WTC11 (cell line): Measurements from ENCODE around the gene FAM107B.

Experiments used
- CREB1 ChIP-seq: sonication (generic); formaldehyde crosslinking; IDR thresholded peaks from 2 replicates; pipeline ENCODE4 v1.8.0; 2023; ENCODE audit warnings: mild to moderate bottlenecking, missing genetic modification reagents
- HMGA2 ChIP-seq: fragments of 250-450 bp; sonication (Bioruptor Pico); IDR thresholded peaks from 2 replicates; pipeline ENCODE4 v1.4.0; 2021; ENCODE audit warnings: mild to moderate bottlenecking, moderate library complexity
- NFYB ChIP-seq: sonication (generic); formaldehyde crosslinking; conservative IDR thresholded peaks from 2 replicates; pipeline ENCODE4 v1.8.0; 2022; ENCODE audit warnings: low read depth, missing genetic modification reagents
- NR1H2 ChIP-seq: sonication (generic); formaldehyde crosslinking; IDR thresholded peaks from 2 replicates; pipeline ENCODE4 v1.9.0; 2021; ENCODE audit warnings: mild to moderate bottlenecking, moderate library complexity, missing genetic modification reagents
- ZNF263 ChIP-seq: sonication (generic); formaldehyde crosslinking; IDR thresholded peaks from 2 replicates; pipeline ENCODE4 v1.8.1; 2022; ENCODE audit warnings: low read depth, mild to moderate bottlenecking, moderate library complexity, missing genetic modification reagents
- ZNF423 ChIP-seq: fragments of 250-450 bp; sonication (Bioruptor Pico); IDR thresholded peaks from 2 replicates; pipeline ENCODE4 v2.1.2; 2022; ENCODE audit warnings: mild to moderate bottlenecking, moderate library complexity
- ZNF532 ChIP-seq: fragments of 250-450 bp; sonication (Bioruptor Pico); IDR thresholded peaks from 2 replicates; pipeline ENCODE4 v1.9.0; 2021; ENCODE audit warnings: mild to moderate bottlenecking, borderline replicate concordance
- TF ChIP-seq, protein P1 (sequence below): fragments of 200-600 bp; IDR thresholded peaks from 2 replicates; pipeline ENCODE4 v1.8.0; 2022; ENCODE audit warnings: antibody characterized with exemption
- TF ChIP-seq, protein P2 (sequence below): sonication (generic); formaldehyde crosslinking; IDR thresholded peaks from 2 replicates; pipeline ENCODE4 v1.8.1; 2022; ENCODE audit warnings: low read depth, mild to moderate bottlenecking, moderate library complexity, missing genetic modification reagents, borderline replicate concordance
- TF ChIP-seq, protein P3 (sequence below): sonication (generic); formaldehyde crosslinking; IDR thresholded peaks from 2 replicates; pipeline ENCODE4 v1.8.1; 2022; ENCODE audit warnings: low read depth, missing genetic modification reagents, borderline replicate concordance
- TF ChIP-seq, protein P4 (sequence below): sonication (generic); formaldehyde crosslinking; IDR thresholded peaks from 2 replicates; pipeline ENCODE4 v1.8.0; 2022; ENCODE audit warnings: mild to moderate bottlenecking, missing genetic modification reagents
- TF ChIP-seq, protein P5 (sequence below): sonication (generic); formaldehyde crosslinking; IDR thresholded peaks from 2 replicates; pipeline ENCODE4 v1.8.1; 2023; ENCODE audit warnings: mild to moderate bottlenecking, missing genetic modification reagents, moderate library complexity

DNA sequence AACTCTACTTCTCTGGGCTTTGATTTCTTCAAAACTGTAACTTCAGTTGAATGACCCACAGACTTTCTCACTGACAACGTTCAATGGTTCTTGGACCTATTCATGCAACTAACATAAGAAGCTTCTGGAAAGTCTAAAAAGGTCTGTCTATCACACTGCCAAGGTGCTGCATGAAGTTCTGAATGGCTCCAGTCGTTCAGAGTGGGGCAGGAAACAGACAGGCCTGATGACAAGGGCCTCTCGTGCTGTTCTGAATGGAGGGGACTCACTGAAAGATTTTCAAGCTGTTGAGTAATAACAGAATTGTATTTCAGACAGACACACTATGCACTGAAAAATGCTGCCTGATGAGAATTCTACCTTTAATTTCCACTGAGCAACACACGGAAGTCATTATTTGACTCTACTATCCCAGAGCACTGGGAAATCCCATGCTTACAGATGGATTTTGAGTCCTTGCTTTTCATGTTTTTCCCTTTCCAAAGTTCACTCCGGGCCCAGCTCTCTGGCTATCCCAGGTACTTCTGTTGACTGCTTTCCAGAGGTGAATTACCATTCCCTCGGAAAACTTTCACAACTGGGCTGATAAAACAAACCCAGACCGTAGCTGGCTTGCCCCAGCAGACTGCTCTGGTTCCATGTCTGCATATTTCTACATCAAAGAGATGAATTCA lies 239.1 kb downstream of the FAM107B start:
- TF ChIP-seq CREB1, result no peak
- TF ChIP-seq ZNF263, result no peak
- TF ChIP-seq, protein P1, sequence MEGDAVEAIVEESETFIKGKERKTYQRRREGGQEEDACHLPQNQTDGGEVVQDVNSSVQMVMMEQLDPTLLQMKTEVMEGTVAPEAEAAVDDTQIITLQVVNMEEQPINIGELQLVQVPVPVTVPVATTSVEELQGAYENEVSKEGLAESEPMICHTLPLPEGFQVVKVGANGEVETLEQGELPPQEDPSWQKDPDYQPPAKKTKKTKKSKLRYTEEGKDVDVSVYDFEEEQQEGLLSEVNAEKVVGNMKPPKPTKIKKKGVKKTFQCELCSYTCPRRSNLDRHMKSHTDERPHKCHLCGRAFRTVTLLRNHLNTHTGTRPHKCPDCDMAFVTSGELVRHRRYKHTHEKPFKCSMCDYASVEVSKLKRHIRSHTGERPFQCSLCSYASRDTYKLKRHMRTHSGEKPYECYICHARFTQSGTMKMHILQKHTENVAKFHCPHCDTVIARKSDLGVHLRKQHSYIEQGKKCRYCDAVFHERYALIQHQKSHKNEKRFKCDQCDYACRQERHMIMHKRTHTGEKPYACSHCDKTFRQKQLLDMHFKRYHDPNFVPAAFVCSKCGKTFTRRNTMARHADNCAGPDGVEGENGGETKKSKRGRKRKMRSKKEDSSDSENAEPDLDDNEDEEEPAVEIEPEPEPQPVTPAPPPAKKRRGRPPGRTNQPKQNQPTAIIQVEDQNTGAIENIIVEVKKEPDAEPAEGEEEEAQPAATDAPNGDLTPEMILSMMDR, result no peak
- TF ChIP-seq NR1H2 (CRISPR knock-in tag), result no peak
- no peak for TF ChIP-seq NFYB (CRISPR knock-in tag)
- TF ChIP-seq, protein P2, sequence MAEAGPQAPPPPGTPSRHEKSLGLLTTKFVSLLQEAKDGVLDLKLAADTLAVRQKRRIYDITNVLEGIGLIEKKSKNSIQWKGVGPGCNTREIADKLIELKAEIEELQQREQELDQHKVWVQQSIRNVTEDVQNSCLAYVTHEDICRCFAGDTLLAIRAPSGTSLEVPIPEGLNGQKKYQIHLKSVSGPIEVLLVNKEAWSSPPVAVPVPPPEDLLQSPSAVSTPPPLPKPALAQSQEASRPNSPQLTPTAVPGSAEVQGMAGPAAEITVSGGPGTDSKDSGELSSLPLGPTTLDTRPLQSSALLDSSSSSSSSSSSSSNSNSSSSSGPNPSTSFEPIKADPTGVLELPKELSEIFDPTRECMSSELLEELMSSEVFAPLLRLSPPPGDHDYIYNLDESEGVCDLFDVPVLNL (CRISPR knock-in tag), result no peak
- TF ChIP-seq ZNF423, result no peak
- TF ChIP-seq HMGA2, result no peak
- TF ChIP-seq, protein P3, sequence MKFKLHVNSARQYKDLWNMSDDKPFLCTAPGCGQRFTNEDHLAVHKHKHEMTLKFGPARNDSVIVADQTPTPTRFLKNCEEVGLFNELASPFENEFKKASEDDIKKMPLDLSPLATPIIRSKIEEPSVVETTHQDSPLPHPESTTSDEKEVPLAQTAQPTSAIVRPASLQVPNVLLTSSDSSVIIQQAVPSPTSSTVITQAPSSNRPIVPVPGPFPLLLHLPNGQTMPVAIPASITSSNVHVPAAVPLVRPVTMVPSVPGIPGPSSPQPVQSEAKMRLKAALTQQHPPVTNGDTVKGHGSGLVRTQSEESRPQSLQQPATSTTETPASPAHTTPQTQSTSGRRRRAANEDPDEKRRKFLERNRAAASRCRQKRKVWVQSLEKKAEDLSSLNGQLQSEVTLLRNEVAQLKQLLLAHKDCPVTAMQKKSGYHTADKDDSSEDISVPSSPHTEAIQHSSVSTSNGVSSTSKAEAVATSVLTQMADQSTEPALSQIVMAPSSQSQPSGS (CRISPR knock-in tag), result no peak
- TF ChIP-seq, protein P4, sequence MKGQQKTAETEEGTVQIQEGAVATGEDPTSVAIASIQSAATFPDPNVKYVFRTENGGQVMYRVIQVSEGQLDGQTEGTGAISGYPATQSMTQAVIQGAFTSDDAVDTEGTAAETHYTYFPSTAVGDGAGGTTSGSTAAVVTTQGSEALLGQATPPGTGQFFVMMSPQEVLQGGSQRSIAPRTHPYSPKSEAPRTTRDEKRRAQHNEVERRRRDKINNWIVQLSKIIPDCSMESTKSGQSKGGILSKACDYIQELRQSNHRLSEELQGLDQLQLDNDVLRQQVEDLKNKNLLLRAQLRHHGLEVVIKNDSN (CRISPR knock-in tag), result no peak
- TF ChIP-seq, protein P5, sequence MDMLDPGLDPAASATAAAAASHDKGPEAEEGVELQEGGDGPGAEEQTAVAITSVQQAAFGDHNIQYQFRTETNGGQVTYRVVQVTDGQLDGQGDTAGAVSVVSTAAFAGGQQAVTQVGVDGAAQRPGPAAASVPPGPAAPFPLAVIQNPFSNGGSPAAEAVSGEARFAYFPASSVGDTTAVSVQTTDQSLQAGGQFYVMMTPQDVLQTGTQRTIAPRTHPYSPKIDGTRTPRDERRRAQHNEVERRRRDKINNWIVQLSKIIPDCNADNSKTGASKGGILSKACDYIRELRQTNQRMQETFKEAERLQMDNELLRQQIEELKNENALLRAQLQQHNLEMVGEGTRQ, result no peak
- TF ChIP-seq ZNF532 (CRISPR knock-in tag), result no peak
